Measurements from ENCODE around the gene CCL1.
"Not testable (repeated sequence)": the region's sequence is repeated elsewhere in the genome, so short reads cannot be mapped to it uniquely, and the experiment has no call there.

Gene CCL1

DNA sequence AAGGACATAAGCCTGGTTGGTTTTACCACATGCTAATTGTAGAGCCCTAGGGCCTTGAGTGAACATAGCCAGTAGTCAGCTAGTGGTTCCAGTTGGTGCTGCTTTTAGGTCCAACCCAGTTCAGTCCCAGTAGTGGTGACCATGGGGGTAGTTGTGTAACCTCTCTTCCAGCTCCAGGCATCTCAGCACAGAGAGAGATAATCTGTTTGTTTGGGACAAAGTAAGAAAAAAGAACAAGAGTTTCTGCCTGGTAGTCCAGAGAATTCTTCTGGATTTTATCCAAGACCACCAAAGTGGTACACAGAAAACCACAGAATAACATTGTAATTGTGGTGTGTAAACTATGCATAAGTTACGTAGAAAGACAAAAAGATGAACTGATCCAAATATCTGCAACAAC, 11.9 kb downstream of the CCL1 start:
- peaks cover 14% of the 10 kb centered on the region for H3K27me3 ChIP-seq
- DNase-seq, result no peak
- no peaks in the 10 kb centered on the region for H3K36me3 ChIP-seq
- no peak overlapping the region for H3K4me3 ChIP-seq (ENCODE audit: low read depth, low read length)
- TF ChIP-seq, protein P1, sequence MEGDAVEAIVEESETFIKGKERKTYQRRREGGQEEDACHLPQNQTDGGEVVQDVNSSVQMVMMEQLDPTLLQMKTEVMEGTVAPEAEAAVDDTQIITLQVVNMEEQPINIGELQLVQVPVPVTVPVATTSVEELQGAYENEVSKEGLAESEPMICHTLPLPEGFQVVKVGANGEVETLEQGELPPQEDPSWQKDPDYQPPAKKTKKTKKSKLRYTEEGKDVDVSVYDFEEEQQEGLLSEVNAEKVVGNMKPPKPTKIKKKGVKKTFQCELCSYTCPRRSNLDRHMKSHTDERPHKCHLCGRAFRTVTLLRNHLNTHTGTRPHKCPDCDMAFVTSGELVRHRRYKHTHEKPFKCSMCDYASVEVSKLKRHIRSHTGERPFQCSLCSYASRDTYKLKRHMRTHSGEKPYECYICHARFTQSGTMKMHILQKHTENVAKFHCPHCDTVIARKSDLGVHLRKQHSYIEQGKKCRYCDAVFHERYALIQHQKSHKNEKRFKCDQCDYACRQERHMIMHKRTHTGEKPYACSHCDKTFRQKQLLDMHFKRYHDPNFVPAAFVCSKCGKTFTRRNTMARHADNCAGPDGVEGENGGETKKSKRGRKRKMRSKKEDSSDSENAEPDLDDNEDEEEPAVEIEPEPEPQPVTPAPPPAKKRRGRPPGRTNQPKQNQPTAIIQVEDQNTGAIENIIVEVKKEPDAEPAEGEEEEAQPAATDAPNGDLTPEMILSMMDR (IDR thresholded peaks at IDR 0.05; ENCODE audit: low read depth, low read length), result no peak
- no peaks in the 10 kb centered on the region for H3K9me3 ChIP-seq
- H3K4me1 ChIP-seq, result no peaks in the 10 kb centered on the region

DNA sequence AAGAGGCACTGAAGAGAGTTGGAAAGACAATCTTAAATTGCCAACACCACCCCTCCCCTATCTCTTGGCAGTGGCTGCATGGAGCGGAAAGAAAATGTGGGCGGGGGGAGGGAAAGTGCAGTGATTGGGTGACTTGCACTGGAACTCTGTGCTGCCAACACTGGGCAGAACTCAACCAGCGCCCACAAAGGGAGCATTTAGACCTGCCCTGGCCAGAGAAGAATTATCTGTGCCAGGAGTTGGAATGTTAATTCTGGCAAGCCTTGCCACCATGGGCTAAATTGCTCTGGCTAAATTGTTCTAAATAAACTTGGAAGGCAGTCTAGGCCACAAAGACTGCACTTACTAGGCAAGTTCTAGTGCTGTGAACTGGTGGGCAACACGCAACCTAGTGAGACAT, 13.3 kb downstream of the CCL1 start:
- TF ChIP-seq, protein P1 (IDR thresholded peaks at IDR 0.05; ENCODE audit: low read depth, low read length), result no peak
- Histone ChIP-seq H3K9me3 (no peaks in the 10 kb centered on the region), H3K4me3 (ENCODE audit: low read depth, low read length) (no peak overlapping the region), H3K4me1 (no peaks in the 10 kb centered on the region), H3K27me3 (peaks cover 17% of the 10 kb centered on the region), H3K36me3 (no peaks in the 10 kb centered on the region)
- no peak for DNase-seq

DNA sequence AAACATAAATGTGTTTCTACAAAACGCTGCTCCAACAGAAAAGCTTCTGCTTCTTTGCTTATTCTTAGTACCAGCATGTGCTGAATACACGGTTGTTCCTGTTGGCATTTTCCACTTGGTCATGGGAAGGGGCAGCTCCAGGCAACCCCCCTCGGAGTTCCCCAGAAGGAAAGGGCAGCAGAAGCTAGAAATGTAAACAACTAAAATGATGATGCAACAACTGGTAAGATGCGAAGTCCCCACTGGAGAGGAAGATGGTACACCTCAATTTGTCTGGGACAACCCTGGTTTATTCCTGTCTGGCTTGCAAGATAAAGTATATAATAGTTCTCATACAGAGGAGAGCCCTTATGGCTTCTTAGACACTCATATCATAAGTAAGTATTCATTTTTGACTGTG, 16.0 kb downstream of the CCL1 start:
- no peaks in the 10 kb centered on the region for H3K9me3 ChIP-seq
- H3K36me3 ChIP-seq, result no peaks in the 10 kb centered on the region
- H3K27me3 ChIP-seq, result peaks cover 21% of the 10 kb centered on the region
- no peaks in the 10 kb centered on the region for H3K4me1 ChIP-seq
- DNase-seq, result no peak
- TF ChIP-seq, protein P1 (IDR thresholded peaks at IDR 0.05; ENCODE audit: low read depth, low read length), result no peak
- H3K4me3 ChIP-seq (ENCODE audit: low read depth, low read length), result no peak overlapping the region

DNA sequence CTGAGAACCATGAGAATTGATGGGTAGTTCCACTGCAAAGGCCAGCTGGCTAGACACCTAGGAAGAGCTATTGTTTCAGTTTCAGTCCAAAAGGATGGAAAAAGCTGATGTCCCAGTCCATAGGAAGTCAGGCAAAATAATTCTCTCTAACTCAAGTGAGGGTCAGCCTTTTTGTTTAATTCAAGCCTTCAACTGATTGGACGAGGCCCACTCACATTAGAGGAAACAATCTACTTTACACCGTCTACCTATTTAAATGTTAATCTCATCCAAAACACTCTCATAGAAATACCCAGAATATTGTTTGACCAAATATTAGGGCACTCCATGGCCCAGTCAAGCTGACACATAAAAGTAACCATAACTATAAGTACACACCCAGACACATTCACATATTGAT, 21.1 kb downstream of the CCL1 start:
- Histone ChIP-seq H3K4me3 (ENCODE audit: low read depth, low read length) (no peak overlapping the region), H3K9me3 (no peaks in the 10 kb centered on the region), H3K4me1 (no peaks in the 10 kb centered on the region), H3K27me3 (peaks cover 16% of the 10 kb centered on the region), H3K36me3 (no peaks in the 10 kb centered on the region)
- DNase-seq, result no peak
- TF ChIP-seq, protein P1 (IDR thresholded peaks at IDR 0.05; ENCODE audit: low read depth, low read length), result no peak

DNA sequence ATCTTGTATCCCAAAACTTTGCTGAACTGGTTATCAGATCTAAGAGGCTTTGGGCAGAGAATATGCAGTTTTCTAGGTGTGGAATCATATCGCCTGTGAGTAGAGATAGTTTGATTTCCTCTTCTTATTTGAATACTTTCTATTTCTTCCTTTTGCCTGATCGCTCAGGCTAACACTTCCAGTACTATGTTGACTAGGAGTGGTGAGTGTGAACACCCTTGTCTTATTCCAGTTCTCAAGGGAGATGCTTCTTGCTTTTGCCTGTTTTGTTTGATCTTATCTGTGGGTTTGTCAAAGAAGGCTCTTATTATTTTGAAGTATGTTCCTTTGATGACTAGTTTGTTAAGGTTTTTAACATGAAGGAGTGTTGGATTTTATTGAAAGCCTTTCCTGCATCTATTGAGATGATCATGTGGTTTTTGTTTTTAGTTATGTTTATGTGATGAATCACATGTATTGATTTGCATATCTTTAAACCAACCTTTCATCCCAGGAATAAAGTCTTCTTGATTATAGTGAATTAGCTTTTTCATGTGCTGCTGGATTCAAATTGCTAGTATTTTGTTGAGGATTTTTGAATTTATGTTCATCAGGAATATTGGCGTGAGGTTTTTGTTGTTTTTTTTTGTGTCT, 23.8 kb downstream of the CCL1 start:
- Histone ChIP-seq H3K27me3 (peaks cover 5% of the 10 kb centered on the region; the same call in 1 of the 2 replicates), H3K36me3 (no peaks in the 10 kb centered on the region), H3K4me3 (ENCODE audit: low read depth, low read length) (no peak overlapping the region), H3K4me1 (no peaks in the 10 kb centered on the region), H3K9me3 (no peaks in the 10 kb centered on the region)
- no peak for DNase-seq
- TF ChIP-seq, protein P1 (IDR thresholded peaks at IDR 0.05; ENCODE audit: low read depth, low read length), result no peak

DNA sequence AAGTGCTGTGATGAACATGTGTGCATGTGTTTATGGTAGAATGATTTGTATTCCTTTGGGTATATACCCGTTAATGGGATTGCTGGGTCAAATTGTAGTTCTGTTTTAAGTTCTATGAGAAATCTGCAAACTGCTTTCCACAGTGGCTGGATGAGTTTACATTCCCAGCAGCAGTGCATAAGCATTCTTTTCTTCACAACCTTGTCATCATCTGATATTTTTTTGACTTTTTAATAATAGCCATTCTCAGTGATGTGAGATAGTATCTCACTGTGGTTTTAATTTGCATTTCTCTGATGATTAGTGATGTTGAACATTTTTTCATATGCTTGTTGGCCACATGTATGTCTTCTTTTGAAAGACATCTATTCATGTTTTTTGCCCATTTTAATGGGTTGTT, 25.3 kb downstream of the CCL1 start:
- Histone ChIP-seq H3K4me3 (ENCODE audit: low read depth, low read length) (no peak overlapping the region), H3K9me3 (no peaks in the 10 kb centered on the region), H3K27me3 (peaks cover 5% of the 10 kb centered on the region; the same call in 1 of the 2 replicates), H3K4me1 (no peaks in the 10 kb centered on the region), H3K36me3 (no peaks in the 10 kb centered on the region)
- TF ChIP-seq, protein P1 (IDR thresholded peaks at IDR 0.05; ENCODE audit: low read depth, low read length), result no peak
- no peak for DNase-seq

DNA sequence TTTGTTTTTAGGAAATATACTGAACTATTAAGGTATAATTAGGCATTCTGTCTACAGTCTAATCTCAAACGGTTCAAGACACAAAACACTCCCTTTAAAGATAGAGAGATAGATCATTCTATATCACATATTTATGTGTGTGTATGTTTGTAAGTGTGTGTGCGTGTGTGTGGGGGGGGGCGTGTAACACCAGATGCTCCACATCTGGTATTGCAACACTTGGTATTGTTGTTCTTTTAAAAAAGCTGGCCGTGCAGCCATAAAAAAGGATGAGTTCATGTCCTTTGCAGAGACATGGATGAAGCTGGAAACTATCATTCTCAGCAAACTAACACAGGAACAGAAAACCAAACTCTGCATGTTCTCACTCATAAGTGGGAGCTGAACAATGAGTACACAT, 35.5 kb downstream of the CCL1 start:
- not testable (repeated sequence) for H3K9me3 ChIP-seq; DNase-seq; H3K36me3 ChIP-seq; H3K4me1 ChIP-seq; H3K4me3 ChIP-seq (ENCODE audit: low read depth, low read length)
- peaks cover 13% of the 10 kb centered on the region for H3K27me3 ChIP-seq
